ENCODE measurements around the gene LRRC41.

DNA sequence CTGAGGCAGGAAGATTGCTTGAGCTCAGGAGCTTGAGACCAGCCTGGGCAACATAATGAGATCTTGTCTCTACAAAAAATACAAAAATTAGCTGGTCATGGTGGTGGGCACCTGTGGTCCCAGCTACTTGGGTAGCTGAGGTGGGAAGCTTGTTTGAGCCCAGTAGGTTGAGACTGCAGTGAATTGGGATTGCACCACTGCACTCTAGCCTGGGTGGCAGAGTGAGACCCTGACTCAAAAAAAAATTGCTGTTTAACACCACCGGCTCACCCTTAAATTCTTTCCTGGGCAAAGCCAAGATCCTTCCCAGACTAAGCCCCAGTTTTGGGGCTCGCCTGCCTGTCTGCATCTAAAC is 30.6 kb upstream of the LRRC41 start:
- TF ChIP-seq, protein P1, sequence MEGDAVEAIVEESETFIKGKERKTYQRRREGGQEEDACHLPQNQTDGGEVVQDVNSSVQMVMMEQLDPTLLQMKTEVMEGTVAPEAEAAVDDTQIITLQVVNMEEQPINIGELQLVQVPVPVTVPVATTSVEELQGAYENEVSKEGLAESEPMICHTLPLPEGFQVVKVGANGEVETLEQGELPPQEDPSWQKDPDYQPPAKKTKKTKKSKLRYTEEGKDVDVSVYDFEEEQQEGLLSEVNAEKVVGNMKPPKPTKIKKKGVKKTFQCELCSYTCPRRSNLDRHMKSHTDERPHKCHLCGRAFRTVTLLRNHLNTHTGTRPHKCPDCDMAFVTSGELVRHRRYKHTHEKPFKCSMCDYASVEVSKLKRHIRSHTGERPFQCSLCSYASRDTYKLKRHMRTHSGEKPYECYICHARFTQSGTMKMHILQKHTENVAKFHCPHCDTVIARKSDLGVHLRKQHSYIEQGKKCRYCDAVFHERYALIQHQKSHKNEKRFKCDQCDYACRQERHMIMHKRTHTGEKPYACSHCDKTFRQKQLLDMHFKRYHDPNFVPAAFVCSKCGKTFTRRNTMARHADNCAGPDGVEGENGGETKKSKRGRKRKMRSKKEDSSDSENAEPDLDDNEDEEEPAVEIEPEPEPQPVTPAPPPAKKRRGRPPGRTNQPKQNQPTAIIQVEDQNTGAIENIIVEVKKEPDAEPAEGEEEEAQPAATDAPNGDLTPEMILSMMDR (IDR thresholded peaks at IDR 0.05; ENCODE audit: low read depth, low read length, missing input control): no peak
- TF ChIP-seq TAF1 (conservative IDR thresholded peaks at IDR 0.05): no peak
- TF ChIP-seq EGR1 (IDR thresholded peaks at IDR 0.05; ENCODE audit: low read depth in 2 of 2): no peak
- no peak for TF ChIP-seq SP1 (IDR thresholded peaks at IDR 0.05)
- no peak for TF ChIP-seq YY1 (IDR thresholded peaks at IDR 0.05)
- TF ChIP-seq ZBTB33 (IDR thresholded peaks at IDR 0.05): no peak
- TF ChIP-seq RAD21 (IDR thresholded peaks at IDR 0.05): no peak
- TF ChIP-seq JUND (IDR thresholded peaks at IDR 0.05): no peak
- TF ChIP-seq, protein P2, sequence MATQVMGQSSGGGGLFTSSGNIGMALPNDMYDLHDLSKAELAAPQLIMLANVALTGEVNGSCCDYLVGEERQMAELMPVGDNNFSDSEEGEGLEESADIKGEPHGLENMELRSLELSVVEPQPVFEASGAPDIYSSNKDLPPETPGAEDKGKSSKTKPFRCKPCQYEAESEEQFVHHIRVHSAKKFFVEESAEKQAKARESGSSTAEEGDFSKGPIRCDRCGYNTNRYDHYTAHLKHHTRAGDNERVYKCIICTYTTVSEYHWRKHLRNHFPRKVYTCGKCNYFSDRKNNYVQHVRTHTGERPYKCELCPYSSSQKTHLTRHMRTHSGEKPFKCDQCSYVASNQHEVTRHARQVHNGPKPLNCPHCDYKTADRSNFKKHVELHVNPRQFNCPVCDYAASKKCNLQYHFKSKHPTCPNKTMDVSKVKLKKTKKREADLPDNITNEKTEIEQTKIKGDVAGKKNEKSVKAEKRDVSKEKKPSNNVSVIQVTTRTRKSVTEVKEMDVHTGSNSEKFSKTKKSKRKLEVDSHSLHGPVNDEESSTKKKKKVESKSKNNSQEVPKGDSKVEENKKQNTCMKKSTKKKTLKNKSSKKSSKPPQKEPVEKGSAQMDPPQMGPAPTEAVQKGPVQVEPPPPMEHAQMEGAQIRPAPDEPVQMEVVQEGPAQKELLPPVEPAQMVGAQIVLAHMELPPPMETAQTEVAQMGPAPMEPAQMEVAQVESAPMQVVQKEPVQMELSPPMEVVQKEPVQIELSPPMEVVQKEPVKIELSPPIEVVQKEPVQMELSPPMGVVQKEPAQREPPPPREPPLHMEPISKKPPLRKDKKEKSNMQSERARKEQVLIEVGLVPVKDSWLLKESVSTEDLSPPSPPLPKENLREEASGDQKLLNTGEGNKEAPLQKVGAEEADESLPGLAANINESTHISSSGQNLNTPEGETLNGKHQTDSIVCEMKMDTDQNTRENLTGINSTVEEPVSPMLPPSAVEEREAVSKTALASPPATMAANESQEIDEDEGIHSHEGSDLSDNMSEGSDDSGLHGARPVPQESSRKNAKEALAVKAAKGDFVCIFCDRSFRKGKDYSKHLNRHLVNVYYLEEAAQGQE (IDR thresholded peaks at IDR 0.05): no peak
- no peak for TF ChIP-seq MAX (IDR thresholded peaks at IDR 0.05)
- no peak for TF ChIP-seq HNF4G (IDR thresholded peaks at IDR 0.05)

All from liver (tissue), 3 donors.